ENCODE data around the gene PARD3. TPM values are rescaled to one million over a fixed set of nuclear protein-coding genes. Genes with fewer than 3 reads are reported as not detected.

PARD3 gene
- total RNA-seq, 2 donors from 2014 or later = 32.0 to 61.9 TPM

DNA sequence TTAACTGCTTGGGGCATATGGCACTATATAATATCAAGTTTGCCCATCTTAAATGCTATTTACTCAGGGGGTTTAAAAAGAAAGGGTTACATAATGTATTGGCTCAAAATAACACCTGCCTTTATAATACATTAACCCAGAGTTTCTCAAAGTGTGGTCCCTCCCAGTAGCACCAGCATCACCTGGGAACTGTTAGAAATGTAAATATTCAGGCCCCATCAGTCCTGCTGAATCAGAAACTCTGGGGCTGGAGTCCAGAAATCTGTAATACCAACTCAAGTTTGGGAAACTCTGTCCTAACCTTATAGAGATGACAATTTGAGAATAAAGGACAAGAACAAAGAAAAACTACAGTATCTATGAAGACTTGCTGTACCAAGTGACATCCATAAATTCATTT lies 270.7 kb downstream of the PARD3 start:
- Histone ChIP-seq H3K4me1 (replicated peaks) (no peaks in the 10 kb centered on the region), H3K27me3 (replicated peaks; ENCODE audit: insufficient read depth) (no peaks in the 10 kb centered on the region), H3K9me3 (no peaks in the 10 kb centered on the region), H3K27ac (no peak overlapping the region), H3K4me3 (no peak overlapping the region), H3K36me3 (no peaks in the 10 kb centered on the region)
- intact Hi-C loops (cut with DNase I) = no loop called here
- DNase-seq (ENCODE audit: low spot score) = no peak
- no peak for TF ChIP-seq POLR2A (IDR thresholded peaks at IDR 0.05)
- no peak for TF ChIP-seq POLR2AphosphoS5 (IDR thresholded peaks at IDR 0.05)
- TF ChIP-seq CTCF (IDR thresholded peaks at IDR 0.05) = no peak

- H3K4me1 ChIP-seq (replicated peaks) = no peaks in the 10 kb centered on the region
- 43% methylated on average over 2 of the region's 2 CpGs for WGBS
- no peaks in the 10 kb centered on the region for H3K9me3 ChIP-seq
- DNase-seq (ENCODE audit: low spot score) = no peak
- intact Hi-C loops (cut with DNase I) = no loop called here
- no peaks in the 10 kb centered on the region for H3K27me3 ChIP-seq (replicated peaks; ENCODE audit: insufficient read depth)
- TF ChIP-seq CTCF (IDR thresholded peaks at IDR 0.05) = no peak
- TF ChIP-seq POLR2AphosphoS5 (IDR thresholded peaks at IDR 0.05) = no peak
- TF ChIP-seq POLR2A (IDR thresholded peaks at IDR 0.05) = no peak
- H3K36me3 ChIP-seq = no peaks in the 10 kb centered on the region
- H3K4me3 ChIP-seq = no peak overlapping the region
- no peak overlapping the region for H3K27ac ChIP-seq
Measured at GRCh38 chr10:34543716-34544115, 271.4 kb downstream of the PARD3 start.

DNA sequence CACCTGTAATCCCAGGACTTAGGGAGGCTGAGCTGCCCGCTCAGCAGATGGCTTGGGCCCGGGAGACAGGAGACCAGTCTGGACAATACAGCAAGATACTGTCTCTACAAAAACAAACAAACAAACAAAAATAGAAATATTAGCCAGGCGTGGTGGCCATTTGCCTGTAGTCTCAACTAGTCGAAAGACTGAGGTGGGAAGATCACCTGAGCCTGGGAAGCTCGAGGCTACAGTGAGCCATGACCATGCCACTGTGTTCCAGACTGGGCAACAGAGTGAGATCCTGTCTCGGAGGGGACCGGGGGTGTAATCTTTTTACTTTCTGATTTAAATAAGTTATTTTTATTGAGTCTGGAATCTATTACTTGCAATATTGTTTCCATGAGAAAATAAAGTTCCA lies 274.6 kb downstream of the PARD3 start:
- no peaks in the 10 kb centered on the region for H3K27me3 ChIP-seq (replicated peaks; ENCODE audit: insufficient read depth)
- TF ChIP-seq CTCF (IDR thresholded peaks at IDR 0.05) (no peak), POLR2AphosphoS5 (IDR thresholded peaks at IDR 0.05) (no peak), POLR2A (IDR thresholded peaks at IDR 0.05) (no peak)
- intact Hi-C loops (cut with DNase I) = no loop called here
- H3K36me3 ChIP-seq = no peaks in the 10 kb centered on the region
- H3K4me3 ChIP-seq = no peak overlapping the region
- no peaks in the 10 kb centered on the region for H3K4me1 ChIP-seq (replicated peaks)
- WGBS = 91% methylated on average over 7 of the region's 7 CpGs
- H3K9me3 ChIP-seq = no peaks in the 10 kb centered on the region
- no peak for DNase-seq (ENCODE audit: low spot score)
- H3K27ac ChIP-seq = no peak overlapping the region

DNA sequence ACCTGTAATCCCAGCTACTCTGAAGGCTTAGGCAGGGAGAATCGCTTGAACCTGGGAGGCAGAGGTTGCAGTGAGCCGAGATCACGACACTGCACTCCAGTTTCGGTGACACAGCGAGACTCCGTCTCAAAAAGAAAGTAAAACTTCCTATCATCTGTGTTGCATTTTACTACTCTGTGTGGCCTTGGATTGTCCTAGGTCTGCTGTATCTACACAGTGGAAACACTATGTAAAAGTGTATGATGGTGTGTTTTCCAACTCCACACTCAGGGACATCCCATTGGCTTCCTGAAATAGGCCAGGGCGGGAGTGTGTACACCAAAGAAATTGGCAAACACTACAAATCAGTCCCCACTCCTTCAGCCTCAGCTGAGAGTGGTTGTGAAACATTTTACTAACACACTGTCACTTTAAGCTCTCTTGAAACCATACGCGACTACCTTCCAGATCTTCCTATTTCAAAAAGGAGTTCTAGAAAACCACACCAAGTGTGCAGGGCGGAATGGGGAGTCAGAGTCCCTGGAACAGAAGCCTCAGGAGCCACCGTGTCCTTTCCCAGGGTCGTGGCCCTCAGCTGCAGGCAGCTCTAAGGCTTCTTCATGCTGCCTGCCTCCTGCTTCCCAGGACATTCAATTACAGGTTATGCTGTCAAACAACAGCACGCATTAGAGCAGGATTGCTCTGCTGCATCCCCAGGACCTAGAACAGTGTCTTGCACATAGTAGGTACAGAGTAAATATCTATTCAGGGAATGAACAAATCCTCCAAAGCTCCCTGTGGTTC lies 275.4 kb downstream of the PARD3 start:
- TF ChIP-seq POLR2AphosphoS5 (IDR thresholded peaks at IDR 0.05) (no peak), POLR2A (IDR thresholded peaks at IDR 0.05) (no peak), CTCF (IDR thresholded peaks at IDR 0.05) (no peak)
- Histone ChIP-seq H3K27ac (no peak overlapping the region), H3K4me3 (no peak overlapping the region), H3K9me3 (no peaks in the 10 kb centered on the region), H3K27me3 (replicated peaks; ENCODE audit: insufficient read depth) (no peaks in the 10 kb centered on the region), H3K4me1 (replicated peaks) (no peaks in the 10 kb centered on the region), H3K36me3 (no peaks in the 10 kb centered on the region)
- intact Hi-C loops (cut with DNase I) = no loop called here
- WGBS = 73% methylated on average over 13 of the region's 13 CpGs
- no peak for DNase-seq (ENCODE audit: low spot score)

DNA sequence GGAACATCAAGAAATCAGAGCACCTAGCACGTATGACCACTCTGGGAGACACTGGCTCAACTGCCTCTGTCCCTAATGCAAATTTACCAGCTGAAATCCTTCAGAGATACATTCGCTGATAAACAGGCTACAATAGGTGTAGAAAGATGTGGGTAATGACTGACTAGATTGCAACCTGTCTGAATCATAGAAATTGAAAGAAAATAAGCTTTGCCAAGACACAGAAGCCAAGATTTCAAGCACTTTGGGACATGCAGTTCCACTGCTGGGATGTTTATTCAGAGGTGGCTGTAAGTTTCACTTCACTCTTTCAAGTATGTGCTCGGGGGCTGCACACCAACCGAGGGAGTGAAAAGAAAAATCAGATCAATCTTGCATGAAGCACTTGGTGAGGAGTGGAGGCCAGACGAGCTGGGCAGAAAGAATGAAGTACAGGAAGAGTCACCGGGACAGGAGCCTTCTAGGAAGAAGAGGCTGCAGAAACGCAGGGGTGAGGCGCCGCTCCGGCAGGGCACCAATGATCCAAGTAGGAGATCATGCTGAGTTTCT lies 276.7 kb downstream of the PARD3 start:
- DNase-seq (ENCODE audit: low spot score) = no peak
- no peaks in the 10 kb centered on the region for H3K27me3 ChIP-seq (replicated peaks; ENCODE audit: insufficient read depth)
- H3K27ac ChIP-seq = peak overlapping the region; percentile 10
- H3K4me3 ChIP-seq = peak overlapping the region in 1 of 2 donors; percentile 5
- WGBS = 35% methylated on average over 10 of the region's 10 CpGs
- intact Hi-C loops (cut with DNase I) = no loop called here
- no peaks in the 10 kb centered on the region for H3K36me3 ChIP-seq
- no peaks in the 10 kb centered on the region for H3K9me3 ChIP-seq
- no peaks in the 10 kb centered on the region for H3K4me1 ChIP-seq (replicated peaks)
- TF ChIP-seq CTCF (IDR thresholded peaks at IDR 0.05) = no peak
- TF ChIP-seq POLR2AphosphoS5 (IDR thresholded peaks at IDR 0.05) = no peak
